Dendritic cell treated with granulocyte-macrophage colony-stimulating factor and Interleukin-4, amounts not matched to agents 40 ng/mL and 50 ng/mL, for 4 days (primary cell): ENCODE data around the gene OR4C11.

Experiments
- H3K27ac Mint-ChIP-seq: one replicate; pipeline ENCODE4 v1.8.0; 2022; ENCODE audit warnings: mild to moderate bottlenecking, mixed read lengths
- H3K27me3 Mint-ChIP-seq: one replicate; pipeline ENCODE4 v1.8.0; 2022; ENCODE audit warnings: mild to moderate bottlenecking, mixed read lengths
- H3K36me3 Mint-ChIP-seq: one replicate; pipeline ENCODE4 v1.8.0; 2022; ENCODE audit warnings: low read depth, mixed read lengths
- H3K4me1 Mint-ChIP-seq: one replicate; pipeline ENCODE4 v1.8.0; 2022; ENCODE audit warnings: low read depth, mixed read lengths
- H3K4me3 Mint-ChIP-seq: one replicate; pipeline ENCODE4 v1.8.0; 2022; ENCODE audit warnings: mild to moderate bottlenecking, moderate library complexity, mixed read lengths
- H3K9me3 Mint-ChIP-seq: one replicate; pipeline ENCODE4 v1.8.0; 2022; ENCODE audit warnings: mixed read lengths
- intact Hi-C: fragments of 100-400 bp; cut with micrococcal nuclease; formaldehyde crosslinking; loops from one replicate; pipeline ENCODE4 v1.15.0; 2022

The OR4C11 gene

GRCh38 chr11:55607545-55607944 lies at the start of gene OR4C11:
Gene OR4C11, minus strand, starts transcription at chr11:55607645. Its CDS starts 3,272 bp downstream, at chr11:55604373.
- intact Hi-C loops = no loop called here
- Mint-ChIP-seq H3K27ac (no peak within 1 kb of the TSS), H3K36me3 (no peaks in the 10 kb centered on the region), H3K27me3 (no peaks in the 10 kb centered on the region), H3K9me3 (peaks cover 46% of the 10 kb centered on the region), H3K4me1 (no peaks in the 10 kb centered on the region), H3K4me3 (no peak within 1 kb of the TSS)

- Mint-ChIP-seq H3K4me3 (no peak overlapping the region), H3K27me3 (no peaks in the 10 kb centered on the region), H3K4me1 (no peaks in the 10 kb centered on the region), H3K9me3 (peaks cover 42% of the 10 kb centered on the region), H3K27ac (no peak overlapping the region), H3K36me3 (no peaks in the 10 kb centered on the region)
- intact Hi-C loops = no loop called here
These were observed 47.7 kb upstream of the OR4C11 start for GRCh38 chr11:55655096-55655495.

DNA sequence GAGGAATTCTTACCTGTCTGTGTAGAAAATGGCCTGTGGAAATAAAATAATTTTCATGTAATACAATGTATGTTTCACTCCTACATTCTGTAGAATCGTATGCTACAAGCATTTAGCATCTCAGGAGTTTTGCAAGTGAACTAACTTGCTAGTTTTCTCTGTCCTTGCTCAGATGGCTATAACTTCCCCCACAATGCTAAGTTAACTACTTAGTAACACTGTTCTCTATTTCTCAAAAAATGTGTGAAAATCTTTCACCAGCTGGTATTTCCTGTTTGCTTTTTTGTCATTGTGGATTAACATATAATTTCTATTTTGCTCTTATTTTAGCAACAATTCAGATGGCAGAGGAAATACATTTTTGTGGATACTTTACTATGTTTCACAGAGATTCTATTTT lies 45.1 kb upstream of the OR4C11 start:
- peaks cover 32% of the 10 kb centered on the region for H3K9me3 Mint-ChIP-seq
- intact Hi-C loops = no loop called here

GRCh38 chr11:55648027-55648426 lies 40.6 kb upstream of the OR4C11 start, which contains the start of gene OR4S2:
Gene OR4S2, plus strand, starts transcription at chr11:55648327. Its CDS starts 2,577 bp downstream, at chr11:55650904.
- Mint-ChIP-seq H3K27me3 (no peaks in the 10 kb centered on the region), H3K36me3 (no peaks in the 10 kb centered on the region), H3K9me3 (peaks cover 26% of the 10 kb centered on the region), H3K4me3 (no peak within 1 kb of the TSS), H3K27ac (no peak within 1 kb of the TSS), H3K4me1 (no peaks in the 10 kb centered on the region)
- intact Hi-C loops = no loop called here

More for the DNA sequence above, 45.1 kb upstream of the OR4C11 start:
- H3K36me3 Mint-ChIP-seq = no peaks in the 10 kb centered on the region
- no peak overlapping the region for H3K27ac Mint-ChIP-seq
- H3K27me3 Mint-ChIP-seq = no peaks in the 10 kb centered on the region
- no peak overlapping the region for H3K4me3 Mint-ChIP-seq
- H3K4me1 Mint-ChIP-seq = no peaks in the 10 kb centered on the region

DNA sequence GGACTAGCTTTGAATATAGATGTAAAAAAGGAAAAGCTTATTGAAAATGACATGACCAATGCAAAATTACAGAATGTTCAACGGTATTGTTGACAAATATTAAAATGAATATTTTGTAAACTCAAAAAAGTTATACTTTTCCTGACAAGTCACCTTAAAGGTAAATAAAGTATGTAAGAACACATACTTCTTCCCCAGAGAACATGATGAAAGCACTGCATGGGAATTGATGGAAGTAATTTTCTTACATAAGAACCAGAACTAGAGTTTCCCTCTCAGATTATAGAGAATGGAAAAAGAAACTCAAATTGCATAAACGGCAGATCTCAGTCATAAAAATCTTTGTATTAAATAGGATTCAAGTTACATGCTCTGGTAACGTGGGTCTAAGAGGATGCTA lies 27.4 kb upstream of the OR4C11 start, which contains the start of gene OR4P4:
TSS of gene OR4P4 (plus strand) at position 301 of the 400 bp plus-strand sequence.
- H3K4me1 Mint-ChIP-seq = no peaks in the 10 kb centered on the region
- no peaks in the 10 kb centered on the region for H3K36me3 Mint-ChIP-seq
- H3K27ac Mint-ChIP-seq = no peak within 1 kb of the TSS
- intact Hi-C loops = no loop called here
- H3K4me3 Mint-ChIP-seq = no peak within 1 kb of the TSS
- H3K27me3 Mint-ChIP-seq = no peaks in the 10 kb centered on the region
- H3K9me3 Mint-ChIP-seq = peaks cover 58% of the 10 kb centered on the region

GRCh38 chr11:55624531-55624930 lies 17.1 kb upstream of the OR4C11 start:
- H3K4me3 Mint-ChIP-seq = no peak overlapping the region
- H3K27ac Mint-ChIP-seq = no peak overlapping the region
- no peaks in the 10 kb centered on the region for H3K4me1 Mint-ChIP-seq
- no peaks in the 10 kb centered on the region for H3K36me3 Mint-ChIP-seq
- H3K27me3 Mint-ChIP-seq = no peaks in the 10 kb centered on the region
- H3K9me3 Mint-ChIP-seq = peaks cover 83% of the 10 kb centered on the region
- intact Hi-C loops = no loop called here

DNA sequence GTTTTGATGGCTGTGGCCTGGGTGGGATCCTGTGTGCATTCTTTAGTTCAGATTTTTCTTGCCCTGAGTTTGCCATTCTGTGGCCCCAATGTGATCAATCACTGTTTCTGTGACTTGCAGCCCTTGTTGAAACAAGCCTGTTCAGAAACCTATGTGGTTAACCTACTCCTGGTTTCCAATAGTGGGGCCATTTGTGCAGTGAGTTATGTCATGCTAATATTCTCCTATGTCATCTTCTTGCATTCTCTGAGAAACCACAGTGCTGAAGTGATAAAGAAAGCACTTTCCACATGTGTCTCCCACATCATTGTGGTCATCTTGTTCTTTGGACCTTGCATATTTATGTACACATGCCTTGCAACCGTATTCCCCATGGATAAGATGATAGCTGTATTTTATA lies 34.9 kb downstream of the OR4C11 start:
- intact Hi-C loops = no loop called here
- no peaks in the 10 kb centered on the region for H3K4me1 Mint-ChIP-seq
- no peak overlapping the region for H3K4me3 Mint-ChIP-seq
- H3K27ac Mint-ChIP-seq = no peak overlapping the region
- H3K36me3 Mint-ChIP-seq = no peaks in the 10 kb centered on the region
- H3K9me3 Mint-ChIP-seq = peaks cover 62% of the 10 kb centered on the region
- H3K27me3 Mint-ChIP-seq = no peaks in the 10 kb centered on the region

- Mint-ChIP-seq H3K27me3 (no peaks in the 10 kb centered on the region), H3K27ac (no peak within 1 kb of the TSS)
- intact Hi-C loops = no loop called here
These were observed 35.6 kb downstream of the OR4C11 start, which contains the start of gene OR4C16 for GRCh38 chr11:55571828-55572227. Gene OR4C16, plus strand, starts transcription at chr11:55572128. Its CDS starts 0 bp downstream, at chr11:55572128.

DNA sequence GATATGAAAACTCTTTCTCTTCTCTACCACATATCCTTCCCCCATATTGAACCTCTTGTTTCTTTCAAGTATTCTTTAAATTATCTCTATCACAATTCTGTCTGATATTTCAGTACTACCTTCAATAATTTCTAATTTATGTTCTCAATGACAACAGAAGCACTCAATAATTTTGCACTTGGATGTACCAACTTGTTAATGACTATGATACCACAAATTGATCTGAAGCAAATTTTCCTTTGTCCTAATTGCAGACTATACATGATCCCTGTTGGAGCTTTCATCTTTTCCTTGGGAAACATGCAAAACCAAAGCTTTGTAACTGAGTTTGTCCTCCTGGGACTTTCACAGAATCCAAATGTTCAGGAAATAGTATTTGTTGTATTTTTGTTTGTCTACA lies 53.3 kb downstream of the OR4C11 start, which contains the start of gene OR4C15:
TSS of gene OR4C15 (plus strand) at position 301 of the 400 bp plus-strand sequence. CDS start at position 301, 0 bp downstream.
- no peaks in the 10 kb centered on the region for H3K4me1 Mint-ChIP-seq
- no peaks in the 10 kb centered on the region for H3K36me3 Mint-ChIP-seq
- H3K27ac Mint-ChIP-seq = no peak within 1 kb of the TSS
- H3K27me3 Mint-ChIP-seq = no peaks in the 10 kb centered on the region
- intact Hi-C loops = no loop called here
- no peak within 1 kb of the TSS for H3K4me3 Mint-ChIP-seq
- H3K9me3 Mint-ChIP-seq = peaks cover 32% of the 10 kb centered on the region

More at GRCh38 chr11:55571828-55572227, 35.6 kb downstream of the OR4C11 start, which contains the start of gene OR4C16:
- no peak within 1 kb of the TSS for H3K4me3 Mint-ChIP-seq
- peaks cover 55% of the 10 kb centered on the region for H3K9me3 Mint-ChIP-seq
- no peaks in the 10 kb centered on the region for H3K4me1 Mint-ChIP-seq
- no peaks in the 10 kb centered on the region for H3K36me3 Mint-ChIP-seq
